KOPT-K1 (cell line): ENCODE measurements around the gene SIMC1.

Experiments
- H3K27ac ChIP-seq: fragments of 200-600 bp; sonication (generic); 2 replicates; pipeline ENCODE4 v1.5.1; 2016; ENCODE audit warnings: antibody characterized with exemption, mild to moderate bottlenecking, low read depth, low read length; ENCODE audit not compliant: poor library complexity, severe bottlenecking
- H3K36me3 ChIP-seq: fragments of 200-600 bp; sonication (generic); 2 replicates; pipeline ENCODE4 v1.5.1; 2017; ENCODE audit warnings: antibody characterized with exemption, mild to moderate bottlenecking, low read length, moderate library complexity; ENCODE audit not compliant: insufficient read depth
- H3K9me3 ChIP-seq: fragments of 200-600 bp; sonication (generic); 2 replicates; pipeline ENCODE4 v1.5.1; 2017; ENCODE audit warnings: antibody characterized with exemption, low read length, mild to moderate bottlenecking; ENCODE audit not compliant: insufficient read depth, poor library complexity, severe bottlenecking

SIMC1 gene

DNA sequence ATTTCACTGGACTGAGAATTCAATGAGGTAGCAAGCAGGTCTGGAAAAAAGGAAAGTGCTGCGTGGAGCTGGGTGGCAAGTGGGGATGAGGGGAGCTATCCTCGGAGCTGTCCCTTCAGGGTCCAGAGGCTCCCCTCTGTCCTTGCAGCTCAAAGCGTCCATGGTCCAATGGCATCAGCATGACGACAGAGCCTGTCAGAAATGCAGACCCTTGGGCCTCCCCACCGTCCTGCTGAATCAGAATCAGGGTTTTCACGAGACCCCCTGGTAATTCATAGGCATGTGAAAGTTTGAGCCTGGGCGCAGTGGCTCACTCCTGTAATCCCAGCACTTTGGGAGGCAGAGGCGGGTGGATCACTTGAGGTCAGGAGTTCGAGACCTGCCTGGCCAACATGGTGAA is 155.9 kb downstream of the SIMC1 start:
- H3K27ac ChIP-seq, result no peak overlapping the region
- peaks cover 49% of the 10 kb centered on the region for H3K36me3 ChIP-seq

DNA sequence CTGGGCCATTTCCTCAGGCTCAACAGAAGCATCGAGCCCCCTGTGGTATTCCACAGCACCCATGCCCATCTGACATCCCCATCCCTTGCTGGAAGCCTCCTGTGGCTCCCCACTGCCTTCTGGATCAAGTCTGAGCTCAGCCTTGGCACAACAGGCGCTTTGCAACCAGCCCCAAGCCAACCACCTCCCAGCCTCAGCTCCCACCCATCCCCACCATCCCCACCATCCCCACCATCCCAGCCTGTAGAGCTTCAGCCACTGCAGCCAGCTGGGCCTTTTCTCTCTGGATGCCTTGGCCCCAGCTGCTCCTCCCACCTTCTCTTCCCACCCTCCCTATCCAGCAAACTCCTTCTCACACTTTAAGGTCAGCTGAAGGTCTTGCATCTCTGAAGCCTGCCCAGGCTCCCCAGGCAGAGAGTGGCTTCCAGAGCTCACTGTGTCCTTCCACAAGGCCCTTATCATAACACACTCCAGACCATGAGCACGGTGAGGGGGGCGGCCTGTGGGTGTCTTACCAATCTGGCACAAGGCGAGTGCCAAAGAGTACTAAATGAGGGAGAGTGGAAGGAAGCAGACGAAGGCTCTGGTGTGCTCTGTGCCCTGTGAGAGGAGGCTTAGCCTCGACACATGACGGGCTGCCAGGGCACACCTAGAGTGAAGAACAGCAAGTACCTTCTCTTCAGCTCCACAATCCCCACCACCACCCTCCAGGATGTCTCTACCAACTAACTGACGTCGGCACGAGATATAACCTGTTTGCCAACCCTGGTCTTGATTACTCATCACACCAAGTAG is 156.9 kb downstream of the SIMC1 start:
- Histone ChIP-seq H3K27ac (no peak overlapping the region), H3K36me3 (peaks cover 49% of the 10 kb centered on the region)

More for the DNA sequence above, 155.9 kb downstream of the SIMC1 start:
- no peaks in the 10 kb centered on the region for H3K9me3 ChIP-seq

More for the DNA sequence above, 156.9 kb downstream of the SIMC1 start:
- H3K9me3 ChIP-seq, result no peaks in the 10 kb centered on the region
